GM04503 (cell line): ENCODE data around the gene ZFHX3.

Experiments
- DNase-seq: peaks from one replicate; pipeline ENCODE4 v3.0.0-alpha.2; 2012; ENCODE audit warnings: low read depth

ZFHX3 gene

DNA sequence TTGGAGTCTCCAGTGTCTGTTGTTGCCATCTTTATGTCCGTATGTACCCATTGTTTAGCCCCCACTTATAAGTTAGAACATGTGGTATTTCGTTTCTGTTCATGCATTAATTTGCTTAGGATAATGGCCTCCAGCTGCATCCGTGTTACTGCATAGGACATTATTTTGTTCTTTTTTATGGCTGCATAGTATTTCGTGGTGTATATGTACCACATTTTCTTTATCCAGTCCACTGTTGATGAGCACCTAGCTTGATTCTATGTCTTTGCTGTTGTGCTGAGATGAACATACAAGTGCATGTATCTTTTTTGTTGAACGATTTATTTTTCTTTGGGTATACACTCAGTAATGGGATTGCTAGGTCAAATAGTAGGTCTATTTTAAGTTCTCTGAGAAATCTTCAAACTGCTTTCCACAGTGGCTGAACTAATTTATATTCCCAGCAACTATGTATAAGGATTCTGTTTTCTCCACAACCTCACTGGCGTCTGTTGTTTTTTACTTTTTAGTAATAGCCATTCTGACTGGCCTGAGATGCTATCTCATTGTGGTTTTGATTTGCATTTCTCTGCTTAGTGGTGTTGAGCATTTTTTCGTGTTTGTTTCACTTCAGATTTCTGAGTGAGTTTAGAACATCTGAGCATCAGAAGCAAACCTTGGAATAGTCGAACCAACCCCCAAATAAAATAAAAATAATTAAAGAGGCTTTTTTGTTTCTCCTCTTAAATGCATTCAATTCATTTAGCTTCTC is 304.7 kb downstream of the ZFHX3 start:
- no peak for DNase-seq

- peak; percentile 7 for DNase-seq
Measured at GRCh38 chr16:72740347-72740746, 307.6 kb downstream of the ZFHX3 start.

GRCh38 chr16:72739577-72739976 is 308.4 kb downstream of the ZFHX3 start:
- DNase-seq, result peak; percentile 63

- DNase-seq, result no peak
Measured at GRCh38 chr16:72736074-72736473, 311.9 kb downstream of the ZFHX3 start.
